SK-N-SH (cell line): ENCODE data around the gene ZSCAN9. TPM values are rescaled to one million over a fixed set of nuclear protein-coding genes. Genes with fewer than 3 reads are reported as not detected.

Source experiments
- CTCF ChIA-PET: fragments of 300-600, 350-600 bp; formaldehyde crosslinking; extraction: SDS; loops from one replicate; lab custom pipeline; 2021; lab: Yijun Ruan, JAX
- POLR2A ChIA-PET: fragments of 350-600 bp; sonication (Branson Sonifier 250); formaldehyde crosslinking; extraction: SDS; loops from one replicate; lab custom pipeline; 2020; ENCODE audit warnings: antibody characterized with exemption, inconsistent platforms; lab: Yijun Ruan, JAX
- DNase-seq: peaks from one replicate; pipeline ENCODE4 v3.0.0; 2012
- H2AFZ ChIP-seq: fragments of 200-600 bp; sonication (generic); 2 replicates; pipeline ENCODE4 v1.8.1; 2016; ENCODE audit warnings: antibody characterized with exemption, mild to moderate bottlenecking, low read depth
- H3F3A ChIP-seq: fragments of 200-600 bp; sonication (generic); replicated peaks from 2 replicates; pipeline ENCODE3; 2016; ENCODE audit warnings: antibody characterized with exemption, mild to moderate bottlenecking; ENCODE audit not compliant: insufficient read depth
- H3K27ac ChIP-seq, 2 experiments: fragments of 200-500 bp in 1 of 2; fragments of 200-600 bp in 1 of 2; sonication (Bioruptor generic) in 1 of 2; sonication (generic), shearing (Covaris generic) in 1 of 2; 2 replicates each; pipeline versions ENCODE4 v1.5.1 to v1.6.1; 2014 to 2016; ENCODE audit warnings: low read depth in 2 of 2, inconsistent platforms in 1 of 2, low read length in 1 of 2, mild to moderate bottlenecking in 1 of 2, mixed read lengths in 1 of 2
- H3K27me3 ChIP-seq: fragments of 200-600 bp; sonication (generic), shearing (Covaris generic); 2 replicates; pipeline ENCODE4 v1.6.1; 2016; ENCODE audit warnings: mixed run types; ENCODE audit not compliant: insufficient read depth
- H3K36me3 ChIP-seq, 2 experiments: fragments of 200-500 bp in 1 of 2; fragments of 200-600 bp in 1 of 2; sonication (Bioruptor generic) in 1 of 2; sonication (generic) in 1 of 2; replicated peaks in 1 of 2; 2 replicates each; pipeline versions ENCODE3 to v1.5.1; 2014 to 2016; ENCODE audit warnings: low read length in 1 of 2, mild to moderate bottlenecking in 1 of 2; ENCODE audit not compliant: insufficient read depth in 2 of 2, control insufficient read depth in 1 of 2
- H3K4me1 ChIP-seq, 2 experiments: fragments of 200-500 bp in 1 of 2; fragments of 200-600 bp in 1 of 2; sonication (Bioruptor generic) in 1 of 2; sonication (generic), shearing (Covaris generic) in 1 of 2; 2 replicates each; pipeline versions ENCODE4 v1.5.1 to v1.6.1; 2014 to 2016; ENCODE audit warnings: low read depth in 1 of 2, low read length in 1 of 2, mixed run types in 1 of 2; ENCODE audit not compliant: insufficient read depth in 2 of 2, control insufficient read depth in 1 of 2
- H3K4me2 ChIP-seq: fragments of 200-600 bp; sonication (generic), shearing (Covaris generic); 2 replicates; pipeline ENCODE4 v1.6.1; 2017; ENCODE audit warnings: mixed run types
- H3K4me3 ChIP-seq, 2 experiments: fragments of 200-500 bp in 1 of 2; fragments of 200-600 bp in 1 of 2; sonication (Bioruptor generic) in 1 of 2; sonication (generic), shearing (Covaris generic) in 1 of 2; 2 replicates each; pipeline versions ENCODE4 v1.5.1 to v1.8.1; 2014 to 2016; ENCODE audit warnings: low read depth in 2 of 2, inconsistent platforms in 1 of 2, low read length in 1 of 2, mild to moderate bottlenecking in 1 of 2, mixed read lengths in 1 of 2, moderate library complexity in 1 of 2
- H3K79me2 ChIP-seq: fragments of 200-600 bp; sonication (generic); 2 replicates; pipeline ENCODE4 v1.8.1; 2017; ENCODE audit warnings: mild to moderate bottlenecking; ENCODE audit not compliant: insufficient read depth
- H3K9ac ChIP-seq: fragments of 200-600 bp; sonication (generic); 2 replicates; pipeline ENCODE4 v1.6.1; 2017; ENCODE audit warnings: mixed run types
- H3K9me2 ChIP-seq: fragments of 200-600 bp; sonication (generic); 2 replicates; pipeline ENCODE4 v1.6.1; 2017; ENCODE audit warnings: mixed run types
- H3K9me3 ChIP-seq: fragments of 200-600 bp; sonication (generic); 2 replicates; pipeline ENCODE4 v1.6.1; 2017; ENCODE audit warnings: mixed run types, mild to moderate bottlenecking, moderate library complexity
- H4K20me1 ChIP-seq: fragments of 200-600 bp; sonication (generic); 2 replicates; pipeline ENCODE4 v1.6.1; 2017; ENCODE audit warnings: mild to moderate bottlenecking, mixed run types; ENCODE audit not compliant: insufficient read depth
- CHD2 ChIP-seq: fragments of 150-350 bp; IDR thresholded peaks from 2 replicates; pipeline ENCODE4 v1.6.1; 2018; ENCODE audit warnings: low read length; ENCODE audit not compliant: partially characterized antibody
- FOSL2 ChIP-seq: IDR thresholded peaks from 2 replicates; pipeline ENCODE4 v1.4.0; 2012; ENCODE audit warnings: low read depth, mild to moderate bottlenecking, moderate library complexity, borderline replicate concordance
- FOXJ3 ChIP-seq: sonication (generic); formaldehyde crosslinking; IDR thresholded peaks from 2 replicates; pipeline ENCODE4 v1.5.1; 2020; ENCODE audit warnings: mild to moderate bottlenecking, missing genetic modification reagents
- FOXM1 ChIP-seq: IDR thresholded peaks from 2 replicates; pipeline ENCODE4 v1.4.0; 2012; ENCODE audit warnings: low read depth, mild to moderate bottlenecking
- GABPA ChIP-seq: IDR thresholded peaks from 2 replicates; pipeline ENCODE4 v1.4.0; 2012; ENCODE audit warnings: low read depth, mild to moderate bottlenecking
- GATA2 ChIP-seq: sonication (generic); formaldehyde crosslinking; IDR thresholded peaks from 2 replicates; pipeline ENCODE4 v1.5.0; 2020; ENCODE audit warnings: mild to moderate bottlenecking, missing genetic modification reagents
- JUND ChIP-seq: IDR thresholded peaks from 2 replicates; pipeline ENCODE4 v1.4.0; 2012
- MXI1 ChIP-seq: IDR thresholded peaks from 2 replicates; pipeline ENCODE4 v1.6.1; 2012; ENCODE audit warnings: mild to moderate bottlenecking, low read depth, low read length, improper control_type of control experiment
- NFIC ChIP-seq: IDR thresholded peaks from 2 replicates; pipeline ENCODE4 v1.4.0; 2012; ENCODE audit warnings: borderline replicate concordance
- POLR2AphosphoS5 ChIP-seq: IDR thresholded peaks from 2 replicates; pipeline ENCODE4 v1.6.1; 2012; ENCODE audit warnings: low read depth, low read length
- RCOR1 ChIP-seq: fragments of 150-350 bp; IDR thresholded peaks from 2 replicates; pipeline ENCODE4 v1.6.1; 2017; ENCODE audit warnings: antibody characterized with exemption, low read length
- RXRA ChIP-seq: IDR thresholded peaks from 2 replicates; pipeline ENCODE4 v1.4.0; 2012; ENCODE audit warnings: low read depth, mild to moderate bottlenecking, borderline replicate concordance
- TAF1 ChIP-seq: IDR thresholded peaks from 2 replicates; pipeline ENCODE4 v1.6.1; 2012; ENCODE audit warnings: low read depth, mild to moderate bottlenecking, low read length, moderate library complexity, borderline replicate concordance
- TCF12 ChIP-seq: IDR thresholded peaks from 2 replicates; pipeline ENCODE4 v1.4.0; 2012
- TEAD4 ChIP-seq: IDR thresholded peaks from 2 replicates; pipeline ENCODE4 v1.4.0; 2012; ENCODE audit warnings: mild to moderate bottlenecking, borderline replicate concordance; ENCODE audit not compliant: insufficient read depth
- YY1 ChIP-seq: IDR thresholded peaks from 2 replicates; pipeline ENCODE4 v1.4.0; 2012; ENCODE audit warnings: low read depth, mild to moderate bottlenecking
- WGBS: methylation state at CpG from one replicate; pipeline ENCODE4 v1.1.6; 2017; ENCODE audit warnings: low lambda C conversion rate; 5-methylcytosine and 5-hydroxymethylcytosine counted together
- polyA plus RNA-seq, 3 experiments: library from polyadenylated mRNA; depleted of rRNA; stranded (reverse); fragments of >200 nt; gene quantifications; 2 replicates each; pipeline ENCODE4 v1.2.3, GENCODE V29; 2012
- TF ChIP-seq, protein P1 (sequence below): fragments of 150-350 bp; IDR thresholded peaks from 2 replicates; pipeline ENCODE4 v1.6.1; 2016; ENCODE audit warnings: mild to moderate bottlenecking, low read depth, low read length
- TF ChIP-seq, protein P2 (sequence below): fragments of 200-600 bp; sonication (generic); IDR thresholded peaks from 2 replicates; pipeline ENCODE4 v1.6.1; 2017; ENCODE audit warnings: antibody characterized with exemption, mild to moderate bottlenecking, moderate library complexity
- TF ChIP-seq, protein P3 (sequence below): IDR thresholded peaks from 2 replicates; pipeline ENCODE4 v1.6.1; 2012; ENCODE audit warnings: mild to moderate bottlenecking, low read depth, low read length, moderate library complexity
- TF ChIP-seq, protein P4 (sequence below): IDR thresholded peaks from 2 replicates; pipeline ENCODE4 v1.4.0; 2012; ENCODE audit warnings: low read depth

The ZSCAN9 gene
- polyA plus RNA-seq, 1 of the 3 experiments (the other 2 are of a cell fraction): 13.7 TPM

DNA sequence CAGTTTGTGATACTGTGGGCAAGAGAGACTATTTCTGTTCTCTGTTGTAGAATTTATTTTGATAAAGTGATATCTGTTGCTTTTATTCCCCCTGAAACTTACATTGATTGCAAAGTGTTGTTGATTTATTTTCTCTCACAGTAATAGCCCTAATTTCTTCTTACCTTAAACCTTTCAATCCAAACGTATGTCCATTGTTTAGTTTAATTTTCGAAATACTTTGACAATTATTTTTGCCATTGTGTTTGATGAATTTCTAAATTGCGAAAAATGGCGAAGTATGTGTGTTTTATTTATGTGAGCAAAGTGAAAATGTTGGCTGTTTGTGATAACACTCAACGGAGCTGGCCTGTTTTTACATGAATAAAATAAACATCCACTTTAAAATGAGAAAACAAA, 41.5 kb downstream of the ZSCAN9 start:
- H3K9me3 ChIP-seq: no peaks in the 10 kb centered on the region
- H3K4me3 ChIP-seq: peak overlapping the region; percentile 76 to 85
- H3K4me1 ChIP-seq: peaks cover 0 to 10% of the 10 kb centered on the region in 2 experiments; a peak in 3 of 4 replicates
- no peak for DNase-seq
- peaks cover 25% of the 10 kb centered on the region for H3F3A ChIP-seq
- no peaks in the 10 kb centered on the region for H3K27me3 ChIP-seq
- no peaks in the 10 kb centered on the region for H3K36me3 ChIP-seq
- peak overlapping the region; percentile 71 to 96 for H3K27ac ChIP-seq
- H2AFZ ChIP-seq: peak overlapping the region; percentile 94
- H3K9ac ChIP-seq: peak overlapping the region; percentile 83
- POLR2A ChIA-PET: interaction anchor here (1.0 to 2.7 kb wide), 9 partner anchors 14 to 133 kb away, joined by 3 to 29 read pairs (median 5); partner anchors contain the start of genes PGBD1, ZKSCAN3, ZKSCAN4 and ZKSCAN8
- CTCF ChIA-PET: interaction anchor here (0.6 to 3.8 kb wide), 6 partner anchors 14 to 133 kb away, joined by 3 to 29 read pairs (median 3); partner anchors contain the start of genes PGBD1 and ZKSCAN4
- peak overlapping the region; percentile 83 for H3K4me2 ChIP-seq
- H3K79me2 ChIP-seq: peaks cover 43% of the 10 kb centered on the region
- no peaks in the 10 kb centered on the region for H3K9me2 ChIP-seq
- TF ChIP-seq MXI1 (no peak), NFIC (no peak), RCOR1 (no peak), FOXM1 (no peak)
- H4K20me1 ChIP-seq: no peaks in the 10 kb centered on the region
- WGBS: 5% methylated on average over 5 of the region's 5 CpGs

DNA sequence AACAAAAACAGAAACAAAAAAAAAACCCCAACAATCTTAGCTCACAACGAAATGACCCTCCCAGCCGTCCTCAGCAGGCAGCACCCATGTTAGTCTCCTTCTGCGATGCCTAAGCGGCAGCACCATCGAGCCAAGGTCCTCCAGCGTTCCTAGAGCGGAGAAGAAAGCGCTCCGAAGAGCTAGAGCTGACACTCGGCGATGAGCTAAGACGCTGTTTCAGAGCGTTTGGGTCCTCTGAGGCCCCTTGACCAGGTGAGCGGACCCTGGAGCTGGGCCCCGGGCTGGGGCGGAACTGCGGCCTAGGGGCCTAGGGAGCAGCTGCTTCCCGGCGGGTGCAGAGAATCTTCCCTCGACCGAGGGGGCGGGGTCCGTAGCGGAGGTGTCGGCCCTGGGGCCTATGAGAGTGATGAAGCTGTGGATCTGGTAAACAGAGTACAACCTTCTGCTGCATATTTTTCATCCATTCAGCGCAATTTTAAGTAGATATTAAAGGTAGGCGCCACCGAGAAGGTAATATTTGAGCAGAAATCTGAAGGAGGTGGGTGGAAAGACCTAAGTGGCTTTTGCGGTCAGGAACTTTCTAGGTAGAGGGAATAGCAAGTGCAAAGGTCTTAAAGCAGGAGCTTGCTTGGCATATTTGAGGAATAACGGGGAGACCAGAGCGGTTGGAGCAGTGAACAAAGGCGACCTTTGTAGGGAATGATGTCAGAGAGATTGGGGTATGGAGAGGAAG, 42.1 kb downstream of the ZSCAN9 start, which contains the start of gene ZSCAN26:
TSS of gene ZSCAN26 (plus strand) at position 182 of the 733 bp plus-strand sequence. CDS start 4,777 bp downstream, outside the sequence.
- Histone ChIP-seq H3F3A (peaks cover 25% of the 10 kb centered on the region), H2AFZ (peak within 1 kb of the TSS; percentile 94), H3K4me1 (peaks cover 0 to 10% of the 10 kb centered on the region in 2 experiments; a peak in 3 of 4 replicates), H3K79me2 (peaks cover 43% of the 10 kb centered on the region), H3K4me2 (peak within 1 kb of the TSS; percentile 83), H3K4me3 (peak within 1 kb of the TSS; percentile 76 to 85), H4K20me1 (no peaks in the 10 kb centered on the region), H3K36me3 (peaks cover under 1 to 5% of the 10 kb centered on the region in 2 experiments), H3K9me2 (no peaks in the 10 kb centered on the region), H3K9ac (peak within 1 kb of the TSS; percentile 83), H3K27me3 (no peaks in the 10 kb centered on the region), H3K9me3 (no peaks in the 10 kb centered on the region), H3K27ac (peak within 1 kb of the TSS; percentile 71 to 96)
- ChIA-PET CTCF (interaction anchor here (0.6 to 3.8 kb wide), 6 partner anchors 14 to 132 kb away, joined by 3 to 29 read pairs (median 3); partner anchors contain the start of genes PGBD1 and ZKSCAN4), POLR2A (interaction anchor here (0.7 to 2.7 kb wide), 11 partner anchors 13 to 132 kb away, joined by 3 to 29 read pairs (median 5); partner anchors contain the start of genes PGBD1, ZKSCAN3, ZKSCAN4 and ZKSCAN8)
- 0% methylated on average over 25 of the region's 32 CpGs for WGBS
- DNase-seq: peak; percentile 85
- TF ChIP-seq, protein P1, sequence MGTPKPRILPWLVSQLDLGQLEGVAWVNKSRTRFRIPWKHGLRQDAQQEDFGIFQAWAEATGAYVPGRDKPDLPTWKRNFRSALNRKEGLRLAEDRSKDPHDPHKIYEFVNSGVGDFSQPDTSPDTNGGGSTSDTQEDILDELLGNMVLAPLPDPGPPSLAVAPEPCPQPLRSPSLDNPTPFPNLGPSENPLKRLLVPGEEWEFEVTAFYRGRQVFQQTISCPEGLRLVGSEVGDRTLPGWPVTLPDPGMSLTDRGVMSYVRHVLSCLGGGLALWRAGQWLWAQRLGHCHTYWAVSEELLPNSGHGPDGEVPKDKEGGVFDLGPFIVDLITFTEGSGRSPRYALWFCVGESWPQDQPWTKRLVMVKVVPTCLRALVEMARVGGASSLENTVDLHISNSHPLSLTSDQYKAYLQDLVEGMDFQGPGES: no peak
- TF ChIP-seq FOXJ3 (CRISPR knock-in tag): no peak
- TF ChIP-seq CHD2: no peak
- peak; percentile 81 for TF ChIP-seq YY1
- TF ChIP-seq FOSL2: no peak
- no peak for TF ChIP-seq JUND
- no peak for TF ChIP-seq TCF12
- TF ChIP-seq TEAD4: no peak
- TF ChIP-seq GABPA: peak; percentile 61
- TF ChIP-seq RXRA: no peak
- TF ChIP-seq POLR2AphosphoS5: peak; percentile 87
- TF ChIP-seq, protein P2, sequence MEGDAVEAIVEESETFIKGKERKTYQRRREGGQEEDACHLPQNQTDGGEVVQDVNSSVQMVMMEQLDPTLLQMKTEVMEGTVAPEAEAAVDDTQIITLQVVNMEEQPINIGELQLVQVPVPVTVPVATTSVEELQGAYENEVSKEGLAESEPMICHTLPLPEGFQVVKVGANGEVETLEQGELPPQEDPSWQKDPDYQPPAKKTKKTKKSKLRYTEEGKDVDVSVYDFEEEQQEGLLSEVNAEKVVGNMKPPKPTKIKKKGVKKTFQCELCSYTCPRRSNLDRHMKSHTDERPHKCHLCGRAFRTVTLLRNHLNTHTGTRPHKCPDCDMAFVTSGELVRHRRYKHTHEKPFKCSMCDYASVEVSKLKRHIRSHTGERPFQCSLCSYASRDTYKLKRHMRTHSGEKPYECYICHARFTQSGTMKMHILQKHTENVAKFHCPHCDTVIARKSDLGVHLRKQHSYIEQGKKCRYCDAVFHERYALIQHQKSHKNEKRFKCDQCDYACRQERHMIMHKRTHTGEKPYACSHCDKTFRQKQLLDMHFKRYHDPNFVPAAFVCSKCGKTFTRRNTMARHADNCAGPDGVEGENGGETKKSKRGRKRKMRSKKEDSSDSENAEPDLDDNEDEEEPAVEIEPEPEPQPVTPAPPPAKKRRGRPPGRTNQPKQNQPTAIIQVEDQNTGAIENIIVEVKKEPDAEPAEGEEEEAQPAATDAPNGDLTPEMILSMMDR: no peak
- peak; percentile 68 for TF ChIP-seq MXI1
- TF ChIP-seq GATA2 (CRISPR knock-in tag): no peak
- TF ChIP-seq, protein P3, sequence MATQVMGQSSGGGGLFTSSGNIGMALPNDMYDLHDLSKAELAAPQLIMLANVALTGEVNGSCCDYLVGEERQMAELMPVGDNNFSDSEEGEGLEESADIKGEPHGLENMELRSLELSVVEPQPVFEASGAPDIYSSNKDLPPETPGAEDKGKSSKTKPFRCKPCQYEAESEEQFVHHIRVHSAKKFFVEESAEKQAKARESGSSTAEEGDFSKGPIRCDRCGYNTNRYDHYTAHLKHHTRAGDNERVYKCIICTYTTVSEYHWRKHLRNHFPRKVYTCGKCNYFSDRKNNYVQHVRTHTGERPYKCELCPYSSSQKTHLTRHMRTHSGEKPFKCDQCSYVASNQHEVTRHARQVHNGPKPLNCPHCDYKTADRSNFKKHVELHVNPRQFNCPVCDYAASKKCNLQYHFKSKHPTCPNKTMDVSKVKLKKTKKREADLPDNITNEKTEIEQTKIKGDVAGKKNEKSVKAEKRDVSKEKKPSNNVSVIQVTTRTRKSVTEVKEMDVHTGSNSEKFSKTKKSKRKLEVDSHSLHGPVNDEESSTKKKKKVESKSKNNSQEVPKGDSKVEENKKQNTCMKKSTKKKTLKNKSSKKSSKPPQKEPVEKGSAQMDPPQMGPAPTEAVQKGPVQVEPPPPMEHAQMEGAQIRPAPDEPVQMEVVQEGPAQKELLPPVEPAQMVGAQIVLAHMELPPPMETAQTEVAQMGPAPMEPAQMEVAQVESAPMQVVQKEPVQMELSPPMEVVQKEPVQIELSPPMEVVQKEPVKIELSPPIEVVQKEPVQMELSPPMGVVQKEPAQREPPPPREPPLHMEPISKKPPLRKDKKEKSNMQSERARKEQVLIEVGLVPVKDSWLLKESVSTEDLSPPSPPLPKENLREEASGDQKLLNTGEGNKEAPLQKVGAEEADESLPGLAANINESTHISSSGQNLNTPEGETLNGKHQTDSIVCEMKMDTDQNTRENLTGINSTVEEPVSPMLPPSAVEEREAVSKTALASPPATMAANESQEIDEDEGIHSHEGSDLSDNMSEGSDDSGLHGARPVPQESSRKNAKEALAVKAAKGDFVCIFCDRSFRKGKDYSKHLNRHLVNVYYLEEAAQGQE: peak; percentile 28; the same call in 1 of the 2 replicates
- TF ChIP-seq RCOR1: no peak
- TF ChIP-seq TAF1: peak; percentile 94
- TF ChIP-seq, protein P4, sequence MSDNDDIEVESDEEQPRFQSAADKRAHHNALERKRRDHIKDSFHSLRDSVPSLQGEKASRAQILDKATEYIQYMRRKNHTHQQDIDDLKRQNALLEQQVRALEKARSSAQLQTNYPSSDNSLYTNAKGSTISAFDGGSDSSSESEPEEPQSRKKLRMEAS: peak; percentile 86
